WTC11 (cell line): ENCODE results near the gene TMX2. TPM values are rescaled to one million over a fixed set of nuclear protein-coding genes. Genes with fewer than 3 reads are reported as not detected.

ENCODE experiments used
- ATAC-seq: fragments of 200-7000 bp; cut with Tn5 transposase; 2 replicates; pipeline ENCODE4 v1.10.0; 2021; ENCODE audit warnings: mild to moderate bottlenecking, moderate library complexity
- CTCF ChIA-PET: fragments of 300-600 bp; sonication (Branson Sonifier 250); formaldehyde crosslinking; loops from one replicate; lab custom pipeline; 2021; ENCODE audit warnings: antibody characterized with exemption; lab: Charles Lee
- POLR2A ChIA-PET: fragments of 350-600 bp; sonication (Branson Sonifier 250); formaldehyde crosslinking; loops from one replicate; lab custom pipeline; 2021; ENCODE audit warnings: antibody characterized with exemption; lab: Charles Lee
- DNase-seq: peaks from one replicate; pipeline ENCODE4 v3.0.0; 2021; ENCODE audit warnings: low spot score
- H3K27ac Mint-ChIP-seq: 2 replicates; pipeline ENCODE4 v1.8.0; 2021; ENCODE audit warnings: mixed read lengths
- H3K27me3 Mint-ChIP-seq: 2 replicates; pipeline ENCODE4 v1.8.0; 2021; ENCODE audit warnings: low read depth, mild to moderate bottlenecking, moderate library complexity, mixed read lengths
- H3K36me3 Mint-ChIP-seq: 2 replicates; pipeline ENCODE4 v1.8.0; 2021; ENCODE audit warnings: mixed read lengths
- H3K4me1 Mint-ChIP-seq: 2 replicates; pipeline ENCODE4 v1.8.0; 2022; ENCODE audit warnings: mixed read lengths
- H3K4me3 Mint-ChIP-seq: 2 replicates; pipeline ENCODE4 v1.8.0; 2021; ENCODE audit warnings: mild to moderate bottlenecking, moderate library complexity, mixed read lengths
- H3K9me3 Mint-ChIP-seq: 2 replicates; pipeline ENCODE4 v1.8.0; 2021; ENCODE audit warnings: mixed read lengths
- ATF1 ChIP-seq: sonication (generic); formaldehyde crosslinking; IDR thresholded peaks from 2 replicates; pipeline ENCODE4 v1.8.1; 2023; ENCODE audit warnings: mild to moderate bottlenecking, moderate library complexity, missing genetic modification reagents
- ATF2 ChIP-seq: sonication (generic); formaldehyde crosslinking; IDR thresholded peaks from 2 replicates; pipeline ENCODE4 v1.8.1; 2022; ENCODE audit warnings: low read depth, missing genetic modification reagents, borderline replicate concordance
- CREB1 ChIP-seq: sonication (generic); formaldehyde crosslinking; IDR thresholded peaks from 2 replicates; pipeline ENCODE4 v1.8.0; 2023; ENCODE audit warnings: mild to moderate bottlenecking, missing genetic modification reagents
- CREM ChIP-seq: sonication (generic); formaldehyde crosslinking; IDR thresholded peaks from 2 replicates; pipeline ENCODE4 v1.8.1; 2022; ENCODE audit warnings: mild to moderate bottlenecking, missing genetic modification reagents, moderate library complexity
- E2F5 ChIP-seq: sonication (generic); formaldehyde crosslinking; IDR thresholded peaks from 2 replicates; pipeline ENCODE4 v1.8.1; 2022; ENCODE audit warnings: mild to moderate bottlenecking, moderate library complexity, missing genetic modification reagents
- FOXP1 ChIP-seq: sonication (generic); formaldehyde crosslinking; IDR thresholded peaks from 2 replicates; pipeline ENCODE4 v1.8.0; 2022; ENCODE audit warnings: missing genetic modification reagents, mild to moderate bottlenecking, moderate library complexity, borderline replicate concordance
- GABPB1 ChIP-seq: sonication (generic); formaldehyde crosslinking; IDR thresholded peaks from 2 replicates; pipeline ENCODE4 v1.8.1; 2023; ENCODE audit warnings: mild to moderate bottlenecking, missing genetic modification reagents
- HMGA2 ChIP-seq: fragments of 250-450 bp; sonication (Bioruptor Pico); IDR thresholded peaks from 2 replicates; pipeline ENCODE4 v1.4.0; 2021; ENCODE audit warnings: mild to moderate bottlenecking, moderate library complexity
- HMGXB4 ChIP-seq: sonication (generic); formaldehyde crosslinking; IDR thresholded peaks from 2 replicates; pipeline ENCODE4 v1.8.1; 2023; ENCODE audit warnings: mild to moderate bottlenecking, moderate library complexity, missing genetic modification reagents
- IRF1 ChIP-seq: sonication (generic); formaldehyde crosslinking; IDR thresholded peaks from 2 replicates; pipeline ENCODE4 v1.8.0; 2023; ENCODE audit warnings: missing genetic modification reagents
- MLX ChIP-seq: sonication (generic); formaldehyde crosslinking; IDR thresholded peaks from 2 replicates; pipeline ENCODE4 v1.8.1; 2023; ENCODE audit warnings: mild to moderate bottlenecking, missing genetic modification reagents, moderate library complexity
- MYBL2 ChIP-seq: sonication (generic); formaldehyde crosslinking; IDR thresholded peaks from 2 replicates; pipeline ENCODE4 v1.8.1; 2023; ENCODE audit warnings: mild to moderate bottlenecking, moderate library complexity, missing genetic modification reagents
- NFE2L1 ChIP-seq: sonication (generic); formaldehyde crosslinking; IDR thresholded peaks from 2 replicates; pipeline ENCODE4 v1.8.1; 2023; ENCODE audit warnings: missing genetic modification reagents
- NFYB ChIP-seq: sonication (generic); formaldehyde crosslinking; conservative IDR thresholded peaks from 2 replicates; pipeline ENCODE4 v1.8.0; 2022; ENCODE audit warnings: low read depth, missing genetic modification reagents
- OVOL2 ChIP-seq: fragments of 250-450 bp; sonication (Bioruptor Pico); IDR thresholded peaks from 2 replicates; pipeline ENCODE4 v1.9.0; 2021; ENCODE audit warnings: mild to moderate bottlenecking, borderline replicate concordance
- PRRX2 ChIP-seq: fragments of 250-450 bp; sonication (Bioruptor Pico); IDR thresholded peaks from 2 replicates; pipeline ENCODE4 v1.8.0; 2021; ENCODE audit warnings: mild to moderate bottlenecking
- SP1 ChIP-seq: sonication (generic); formaldehyde crosslinking; conservative IDR thresholded peaks from 2 replicates; pipeline ENCODE4 v1.8.1; 2022; ENCODE audit warnings: missing genetic modification reagents
- TEAD4 ChIP-seq: sonication (generic); formaldehyde crosslinking; IDR thresholded peaks from 2 replicates; pipeline ENCODE4 v1.8.0; 2022; ENCODE audit warnings: mild to moderate bottlenecking, missing genetic modification reagents
- USF1 ChIP-seq: sonication (generic); formaldehyde crosslinking; IDR thresholded peaks from 2 replicates; pipeline ENCODE4 v1.8.0; 2022; ENCODE audit warnings: mild to moderate bottlenecking, missing genetic modification reagents
- USF2 ChIP-seq: sonication (generic); formaldehyde crosslinking; IDR thresholded peaks from 2 replicates; pipeline ENCODE4 v1.8.1; 2023; ENCODE audit warnings: mild to moderate bottlenecking, missing genetic modification reagents, moderate library complexity
- ZNF317 ChIP-seq: sonication (generic); formaldehyde crosslinking; IDR thresholded peaks from 2 replicates; pipeline ENCODE4 v1.8.1; 2023; ENCODE audit warnings: low read depth, mild to moderate bottlenecking, moderate library complexity, missing genetic modification reagents, borderline replicate concordance
- ZNF423 ChIP-seq: fragments of 250-450 bp; sonication (Bioruptor Pico); IDR thresholded peaks from 2 replicates; pipeline ENCODE4 v2.1.2; 2022; ENCODE audit warnings: mild to moderate bottlenecking, moderate library complexity
- ZNF671 ChIP-seq: fragments of 250-450 bp; sonication (Bioruptor Pico); IDR thresholded peaks from 2 replicates; pipeline ENCODE4 v1.8.0; 2021; ENCODE audit warnings: mild to moderate bottlenecking
- total RNA-seq: library from RNA; stranded (reverse); gene quantifications from 3 replicates; pipeline ENCODE4 v1.2.3, GENCODE V29; 2021

TMX2 gene
- total RNA-seq, 1 experiment from 2014 or later, result 85.4 TPM

GRCh38 chr11:57663975-57664374 is 48.4 kb upstream of the TMX2 start:
- H3K27ac Mint-ChIP-seq, result no peak overlapping the region
- no peak for ATAC-seq
- no peak overlapping the region for H3K4me3 Mint-ChIP-seq
- H3K4me1 Mint-ChIP-seq, result peaks cover 5% of the 10 kb centered on the region
- peaks cover 32% of the 10 kb centered on the region for H3K36me3 Mint-ChIP-seq
- H3K27me3 Mint-ChIP-seq, result no peaks in the 10 kb centered on the region
- DNase-seq, result no peak
- no peaks in the 10 kb centered on the region for H3K9me3 Mint-ChIP-seq
- TF ChIP-seq OVOL2 (no peak), HMGA2 (no peak), ATF2 (CRISPR knock-in tag) (no peak), ZNF423 (CRISPR knock-in tag) (no peak), ZNF671 (no peak), IRF1 (CRISPR knock-in tag) (no peak), USF2 (CRISPR knock-in tag) (no peak), PRRX2 (CRISPR knock-in tag) (no peak), ZNF317 (no peak), MLX (CRISPR knock-in tag) (no peak), E2F5 (CRISPR knock-in tag) (no peak), GABPB1 (CRISPR knock-in tag) (no peak)
- ChIA-PET POLR2A (no interaction called here), CTCF (interaction anchor here (1.6 kb wide), 1 partner anchor 860 kb away, joined by 5 read pairs; no protein-coding TSS in a partner anchor)

- CTCF ChIA-PET, result interaction anchor here (1.0 kb wide), 1 partner anchor 23 kb away, joined by 3 read pairs; no protein-coding TSS in a partner anchor
- Mint-ChIP-seq H3K4me3 (peak overlapping the region; percentile 99), H3K4me1 (peaks cover 16% of the 10 kb centered on the region), H3K27ac (peak overlapping the region; percentile 100), H3K27me3 (no peaks in the 10 kb centered on the region), H3K36me3 (peaks cover 15% of the 10 kb centered on the region)
- DNase-seq (peak; percentile 93), ATAC-seq (peak; percentile 78)
- POLR2A ChIA-PET, result interaction anchor here (0.7 to 2.0 kb wide), 2 partner anchors 20 to 28 kb away, joined by 5 to 8 read pairs; no protein-coding TSS in a partner anchor
- TF ChIP-seq FOXP1, result 0 out of 2 replicates have a peak, but pooled peaks have one; percentile 59
- TF ChIP-seq HMGA2, result peak; percentile 12; the same call in 1 of the 2 replicates
- TF ChIP-seq MYBL2, result peak; percentile 48; the same call in 1 of the 2 replicates
- peak; percentile 35; the same call in 1 of the 2 replicates for TF ChIP-seq SP1 (CRISPR knock-in tag)
- no peak for TF ChIP-seq MLX (CRISPR knock-in tag)
- no peak for TF ChIP-seq CREM (CRISPR knock-in tag)
- peak; percentile 77 for TF ChIP-seq NFYB (CRISPR knock-in tag)
- TF ChIP-seq NFE2L1 (CRISPR knock-in tag), result 0 out of 2 replicates have a peak, but pooled peaks have one; percentile 9
- 0 out of 2 replicates have a peak, but pooled peaks have one; percentile 46 for TF ChIP-seq TEAD4
- peak; percentile 36; the same call in 1 of the 2 replicates for TF ChIP-seq USF1 (CRISPR knock-in tag)
- TF ChIP-seq ATF1 (CRISPR knock-in tag), result no peak
- no peak for TF ChIP-seq ZNF423 (CRISPR knock-in tag)
- no peak for TF ChIP-seq HMGXB4
- TF ChIP-seq CREB1 (CRISPR knock-in tag), result no peak
- TF ChIP-seq, all 79 proteins: peak for 8
- no peaks in the 10 kb centered on the region for H3K9me3 Mint-ChIP-seq
Measured at GRCh38 chr11:57667117-57667735, 45.2 kb upstream of the TMX2 start.
